Cardiac fibroblast (primary cell): Measurements from ENCODE around the gene EEPD1.

ENCODE experiments used
- DNase-seq, 2 donors: peaks; one replicate each; pipeline versions ENCODE4 v3.0.0 to v3.0.0-alpha.2; 2010; ENCODE audit warnings: low read depth in 2 of 2
- H3K4me3 ChIP-seq, 2 donors: replicated peaks in 1 of 2; 1 replicate in 1 of 2; 2 replicates in 1 of 2; pipeline ENCODE4 v1.5.1; 2011; ENCODE audit warnings: low read depth in 2 of 2, low read length in 2 of 2, mild to moderate bottlenecking in 2 of 2, moderate library complexity in 1 of 2
- CTCF ChIP-seq: IDR thresholded peaks from one replicate; pipeline ENCODE4 v1.5.1; 2011; ENCODE audit warnings: low read depth, mild to moderate bottlenecking, low read length, inconsistent platforms

EEPD1 gene

GRCh38 chr7:36216063-36216684, 63.1 kb downstream of the EEPD1 start:
- no peak for TF ChIP-seq CTCF
- DNase-seq, result peak; percentile 37 to 38
- H3K4me3 ChIP-seq, result no peak overlapping the region

GRCh38 chr7:36217211-36217960, 64.3 kb downstream of the EEPD1 start:
- no peak for DNase-seq
- H3K4me3 ChIP-seq, result no peak overlapping the region
- no peak for TF ChIP-seq CTCF

- no peak overlapping the region for H3K4me3 ChIP-seq
- no peak for TF ChIP-seq CTCF
These were observed 64.9 kb downstream of the EEPD1 start for GRCh38 chr7:36217961-36218284.

GRCh38 chr7:36219429-36219828, 66.4 kb downstream of the EEPD1 start:
- H3K4me3 ChIP-seq, result no peak overlapping the region
- DNase-seq, result no peak
- no peak for TF ChIP-seq CTCF

More at GRCh38 chr7:36217961-36218284, 64.9 kb downstream of the EEPD1 start:
- no peak for DNase-seq

- no peak overlapping the region for H3K4me3 ChIP-seq
- DNase-seq, result no peak
- TF ChIP-seq CTCF, result no peak
These were observed 70.8 kb downstream of the EEPD1 start for GRCh38 chr7:36223851-36224250.

GRCh38 chr7:36224934-36225858, 72.1 kb downstream of the EEPD1 start:
- no peak overlapping the region for H3K4me3 ChIP-seq
- peak in 1 of 2 donors; percentile 34 for DNase-seq
- no peak for TF ChIP-seq CTCF
